OCI-LY7 (cell line): Measurements from ENCODE around the gene C1orf21. TPM values are rescaled to one million over a fixed set of nuclear protein-coding genes. Genes with fewer than 3 reads are reported as not detected.

Source experiments
- BruUV-seq: library from RNA; stranded (reverse); fragments of 400-500 nt; replicated peaks from 2 replicates; lab custom pipeline; 2021; lab: Mats Ljungman, UMichigan
- CTCF ChIA-PET: fragments of 300-600 bp; sonication (Branson Sonifier 250); formaldehyde crosslinking; loops from one replicate; lab custom pipeline; 2022; ENCODE audit warnings: antibody characterized with exemption; ENCODE audit not compliant: unreplicated experiment; lab: Charles Lee
- POLR2A ChIA-PET: fragments of 300-600 bp; sonication (Branson Sonifier 250); formaldehyde crosslinking; loops from one replicate; lab custom pipeline; 2022; ENCODE audit warnings: antibody characterized with exemption; lab: Charles Lee
- DNase-seq: peaks from one replicate; pipeline ENCODE4 v3.0.0-alpha.2; 2015; ENCODE audit warnings: low spot score
- H2AFZ ChIP-seq: fragments of 200-600 bp; sonication (generic), shearing (Covaris generic); 2 replicates; pipeline ENCODE4 v1.6.1; 2014; ENCODE audit warnings: mild to moderate bottlenecking, antibody characterized with exemption, low read length, moderate library complexity
- H3K27ac ChIP-seq: fragments of 200-600 bp; sonication (generic); 2 replicates; pipeline ENCODE4 v1.5.1; 2014; ENCODE audit warnings: mixed run types, low read depth, mild to moderate bottlenecking, moderate library complexity, low read length, inconsistent platforms; ENCODE audit not compliant: poor library complexity, severe bottlenecking
- H3K36me3 ChIP-seq: fragments of 200-600 bp; sonication (generic); 2 replicates; pipeline ENCODE4 v1.6.1; 2014; ENCODE audit warnings: mild to moderate bottlenecking, antibody characterized with exemption, low read length, moderate library complexity, mixed read lengths; ENCODE audit not compliant: insufficient read depth
- H3K4me1 ChIP-seq: fragments of 200-600 bp; sonication (generic); 2 replicates; pipeline ENCODE4 v1.5.1; 2014; ENCODE audit warnings: mild to moderate bottlenecking, low read length; ENCODE audit not compliant: insufficient read depth, poor library complexity, severe bottlenecking
- H3K4me2 ChIP-seq: fragments of 200-600 bp; sonication (generic); 2 replicates; pipeline ENCODE4 v1.6.1; 2014; ENCODE audit warnings: mild to moderate bottlenecking, low read length
- H3K4me3 ChIP-seq: fragments of 200-600 bp; sonication (generic); 2 replicates; pipeline ENCODE4 v1.5.1; 2014; ENCODE audit warnings: mild to moderate bottlenecking, low read depth, low read length; ENCODE audit not compliant: poor library complexity, severe bottlenecking
- H3K79me2 ChIP-seq: fragments of 200-600 bp; sonication (generic); 2 replicates; pipeline ENCODE4 v1.6.1; 2016; ENCODE audit warnings: low read depth, mild to moderate bottlenecking, low read length, moderate library complexity, mixed read lengths; ENCODE audit not compliant: insufficient read depth
- H3K9me2 ChIP-seq: fragments of 200-600 bp; sonication (generic); 2 replicates; pipeline ENCODE4 v1.6.1; 2016; ENCODE audit warnings: mild to moderate bottlenecking, low read length, mixed read lengths; ENCODE audit not compliant: insufficient read depth
- H3K9me3 ChIP-seq: fragments of 200-600 bp; sonication (generic); 2 replicates; pipeline ENCODE4 v1.6.1; 2014; ENCODE audit warnings: mild to moderate bottlenecking, mixed run types, low read length, mixed read lengths
- H4K20me1 ChIP-seq: fragments of 200-600 bp; sonication (generic); 2 replicates; pipeline ENCODE4 v1.6.1; 2014; ENCODE audit warnings: mild to moderate bottlenecking, antibody characterized with exemption, low read length, moderate library complexity, mixed read lengths; ENCODE audit not compliant: insufficient read depth
- CTCF ChIP-seq: fragments of 200-600 bp; sonication (generic); conservative IDR thresholded peaks from 2 replicates; pipeline ENCODE4 v1.5.1; 2014; ENCODE audit warnings: mild to moderate bottlenecking, antibody characterized with exemption, low read length, moderate library complexity, mixed read lengths
- EZH2phosphoT487 ChIP-seq: fragments of 200-600 bp; sonication (generic); IDR thresholded peaks from 2 replicates; pipeline ENCODE4 v1.6.1; 2018; ENCODE audit warnings: low read depth, borderline replicate concordance, mild to moderate bottlenecking, mixed run types, antibody characterized with exemption, low read length, moderate library complexity, mixed read lengths
- intact Hi-C: fragments of 100-400 bp; cut with micrococcal nuclease; formaldehyde crosslinking; loops from one replicate; pipeline ENCODE4 v1.10.0; 2022; ENCODE audit not compliant: unreplicated experiment
- total RNA-seq, 2 experiments: library from RNA; depleted of rRNA in 1 of 2; stranded (reverse); fragments of >200 nt in 1 of 2; shearing (Covaris generic) in 1 of 2; gene quantifications; 2 replicates each; pipeline ENCODE4 v1.2.3, GENCODE V29; 2014 to 2022

C1orf21 gene
- total RNA-seq, 2 experiments from 2014 or later = not detected

GRCh38 chr1:184624626-184625025 lies 237.8 kb downstream of the C1orf21 start:
- CTCF ChIA-PET = no interaction called here
- no peak overlapping the region for H3K4me2 ChIP-seq
- H3K9me2 ChIP-seq = no peaks in the 10 kb centered on the region
- no TSS peak for BruUV-seq
- intact Hi-C loops = no loop called here
- H3K36me3 ChIP-seq = no peaks in the 10 kb centered on the region
- H3K79me2 ChIP-seq = no peaks in the 10 kb centered on the region
- H2AFZ ChIP-seq = no peak overlapping the region
- no peaks in the 10 kb centered on the region for H4K20me1 ChIP-seq
- POLR2A ChIA-PET = interaction anchor here (0.6 kb wide), 1 partner anchor 54 kb away, joined by 4 read pairs; no protein-coding TSS in a partner anchor
- no peak for TF ChIP-seq CTCF
- no peak for TF ChIP-seq EZH2phosphoT487
- H3K9me3 ChIP-seq = no peaks in the 10 kb centered on the region
- DNase-seq = no peak
- no peak overlapping the region for H3K4me3 ChIP-seq
- no peaks in the 10 kb centered on the region for H3K4me1 ChIP-seq
- no peak overlapping the region for H3K27ac ChIP-seq

- POLR2A ChIA-PET = interaction anchor here (0.6 to 0.7 kb wide), 2 partner anchors 53 to 669 kb away, joined by 3 to 4 read pairs; no protein-coding TSS in a partner anchor
Observed at GRCh38 chr1:184625271-184625670, 238.4 kb downstream of the C1orf21 start.

More at GRCh38 chr1:184625271-184625670, 238.4 kb downstream of the C1orf21 start:
- BruUV-seq = no TSS peak
- CTCF ChIA-PET = no interaction called here
- Histone ChIP-seq H2AFZ (no peak overlapping the region), H3K9me2 (no peaks in the 10 kb centered on the region), H4K20me1 (no peaks in the 10 kb centered on the region), H3K36me3 (no peaks in the 10 kb centered on the region), H3K27ac (no peak overlapping the region), H3K79me2 (no peaks in the 10 kb centered on the region), H3K9me3 (no peaks in the 10 kb centered on the region), H3K4me3 (no peak overlapping the region), H3K4me1 (no peaks in the 10 kb centered on the region), H3K4me2 (no peak overlapping the region)
- no peak for DNase-seq
- intact Hi-C loops = no loop called here
- TF ChIP-seq CTCF (no peak), EZH2phosphoT487 (no peak)
